Umbilical cord (tissue), 2 donors: Measurements from ENCODE around the gene OAS1. TPM values are rescaled to one million over a fixed set of nuclear protein-coding genes. Genes with fewer than 3 reads are reported as not detected.
A peak's percentile ranks its signal among the peaks of the same experiment; 100 is the strongest.
"Not testable (repeated sequence)": the region's sequence is repeated elsewhere in the genome, so short reads cannot be mapped to it uniquely, and the experiment has no call there.

Experiments used
- DNase-seq: peaks from one replicate; pipeline ENCODE4 v3.0.0-alpha.2; 2015; ENCODE audit warnings: low spot score
- total RNA-seq: library from RNA; depleted of rRNA; stranded (reverse); fragments of >200 nt; gene quantifications from one replicate; pipeline ENCODE4 v1.2.3, GENCODE V29; 2014; ENCODE audit warnings: low replicate concordance; ENCODE audit not compliant: insufficient read depth

The OAS1 gene
- total RNA-seq, 1 donor from 2014 or later = 27.9 TPM

DNA sequence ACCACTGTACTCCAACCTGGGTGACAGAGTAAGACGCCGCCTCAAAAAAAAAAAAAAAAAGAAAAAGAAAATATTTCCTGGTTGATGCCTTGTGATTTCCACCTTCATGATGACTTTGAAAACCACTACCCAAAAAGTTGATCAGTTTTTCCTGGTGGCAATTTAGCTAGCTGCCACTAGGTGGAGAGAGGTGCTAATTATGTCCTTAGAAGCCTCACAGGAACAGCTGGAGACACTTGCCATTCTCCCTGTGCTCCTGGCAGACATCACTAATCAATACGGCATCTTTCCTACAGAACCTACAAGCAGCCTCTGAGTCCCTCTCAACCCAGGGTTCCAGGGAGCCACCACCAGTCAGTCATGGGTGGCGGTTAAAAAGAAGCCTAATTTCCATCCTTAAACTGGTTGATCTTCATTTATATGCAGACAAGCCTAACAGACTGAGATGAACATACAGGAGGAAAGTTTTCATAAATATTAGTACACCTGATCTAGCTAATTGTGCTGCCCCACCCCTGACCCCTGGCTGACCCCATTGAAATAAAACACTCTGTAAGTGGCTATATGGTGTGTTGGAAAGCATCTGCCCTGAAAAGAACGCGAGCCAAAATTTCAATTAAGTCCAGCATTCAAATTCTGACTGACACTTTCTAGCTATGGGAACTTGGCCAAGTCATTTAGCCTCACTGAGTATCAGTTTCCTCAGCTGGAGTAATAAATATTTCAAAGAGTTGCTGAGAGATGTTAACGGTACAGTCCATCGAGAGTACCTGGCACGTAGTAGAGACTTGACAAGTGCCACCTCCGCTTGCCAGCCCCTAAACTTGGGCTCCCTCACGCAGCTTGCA is 6.2 kb upstream of the OAS1 start:
- no peak for DNase-seq

DNA sequence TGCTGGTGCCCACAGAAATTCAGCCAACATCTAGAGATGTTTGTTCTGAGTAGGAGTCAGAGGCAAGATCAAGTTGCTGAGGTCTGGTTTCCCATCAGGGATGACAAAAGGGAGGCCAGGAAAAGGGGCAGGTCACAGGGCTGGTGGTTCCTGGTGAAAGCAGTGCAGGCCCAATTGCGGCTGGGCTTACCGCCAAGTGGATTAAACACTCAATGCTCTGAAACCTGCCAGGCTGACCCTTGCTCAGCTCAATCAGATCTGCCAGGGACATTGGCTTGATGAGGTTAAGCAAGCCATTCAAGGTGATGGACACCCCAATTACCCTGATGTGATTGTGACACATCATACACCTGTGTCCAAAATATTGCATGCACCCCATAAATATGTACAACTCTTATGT is 5.5 kb upstream of the OAS1 start:
- no peak for DNase-seq

DNA sequence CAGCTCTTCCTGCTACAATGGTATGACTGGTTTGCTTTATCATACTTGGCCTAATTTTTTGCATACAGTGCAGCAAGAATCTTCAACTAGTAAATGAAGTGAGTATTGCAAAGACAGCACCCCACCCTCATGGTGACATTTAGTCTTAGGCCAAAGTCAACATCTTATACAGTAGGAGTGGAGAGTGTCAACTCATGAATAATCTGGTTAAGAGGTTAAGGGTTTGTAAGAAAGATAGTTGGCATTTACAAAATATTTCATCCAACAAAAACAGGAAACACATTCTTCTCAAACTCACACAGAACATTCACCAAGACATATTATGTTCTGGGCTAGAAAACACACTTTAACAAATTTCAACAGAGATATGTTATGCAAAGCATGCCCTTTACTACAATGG is 2.2 kb upstream of the OAS1 start:
- DNase-seq = no peak

DNA sequence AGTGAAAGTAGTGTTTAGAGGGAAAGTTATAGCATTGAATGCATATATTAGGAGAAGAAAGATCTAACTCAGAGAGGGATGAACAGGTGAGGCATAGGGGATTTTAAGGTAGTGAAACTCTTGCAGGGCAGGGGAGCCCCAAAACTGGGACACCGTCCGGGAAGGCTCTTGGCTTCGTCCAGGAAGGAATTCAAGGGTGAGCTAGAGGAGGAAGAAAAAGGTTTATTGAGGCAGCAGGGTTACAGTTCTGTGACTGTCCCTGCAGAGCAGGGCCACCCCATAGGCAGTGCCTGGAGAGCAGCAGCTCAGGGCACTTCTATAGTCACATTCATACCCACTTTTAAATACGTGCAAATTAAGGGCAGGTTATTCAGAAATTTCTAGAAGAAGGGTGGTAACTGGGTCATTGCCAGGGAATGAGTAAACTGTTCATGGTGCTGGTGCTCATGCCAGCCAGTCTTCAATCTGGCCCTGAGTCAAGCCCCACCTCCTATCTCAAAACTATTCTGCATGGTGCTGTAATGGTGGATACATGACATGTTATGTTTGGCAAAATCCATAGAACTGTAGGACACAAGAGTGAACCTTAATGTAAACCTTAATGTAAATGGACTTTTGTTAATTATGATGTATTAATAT is 1.2 kb upstream of the OAS1 start:
- no peak for DNase-seq

DNA sequence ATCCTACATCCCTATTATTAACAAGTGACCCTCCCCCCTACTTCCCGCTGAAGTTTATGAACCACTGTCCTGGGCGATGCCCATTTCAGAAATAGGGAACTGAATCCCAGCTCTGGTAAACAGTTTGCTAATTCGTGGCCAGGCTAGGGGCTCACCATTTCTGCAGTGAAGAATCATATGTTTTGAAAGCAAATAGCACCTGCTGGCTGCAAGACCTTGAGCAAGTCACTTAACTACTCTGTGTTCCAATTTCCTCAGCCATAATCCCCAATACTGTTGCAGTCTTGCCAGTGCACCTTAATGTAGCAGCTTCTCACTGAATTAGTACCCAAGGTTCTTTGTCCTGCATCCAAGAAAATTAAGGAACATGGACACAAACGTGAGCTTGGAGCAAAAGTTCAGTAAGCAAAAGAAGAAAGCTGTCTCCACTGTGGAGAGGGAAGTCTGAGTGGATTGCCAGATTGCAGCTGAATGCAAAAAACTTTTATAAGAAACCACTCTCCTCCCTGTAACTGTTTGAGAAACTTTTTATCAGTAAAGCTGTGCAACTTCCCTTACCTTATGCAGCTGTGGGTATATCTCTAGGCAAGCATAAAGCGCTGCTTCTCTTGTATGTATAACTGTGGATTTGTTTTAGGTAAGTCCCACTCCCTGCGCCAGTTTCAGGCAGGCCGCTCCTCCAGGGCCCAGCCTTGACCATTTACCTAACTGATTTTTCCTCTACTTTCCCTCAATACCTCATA is 824 bp downstream of the OAS1 start:
- DNase-seq = peak; percentile 15

DNA sequence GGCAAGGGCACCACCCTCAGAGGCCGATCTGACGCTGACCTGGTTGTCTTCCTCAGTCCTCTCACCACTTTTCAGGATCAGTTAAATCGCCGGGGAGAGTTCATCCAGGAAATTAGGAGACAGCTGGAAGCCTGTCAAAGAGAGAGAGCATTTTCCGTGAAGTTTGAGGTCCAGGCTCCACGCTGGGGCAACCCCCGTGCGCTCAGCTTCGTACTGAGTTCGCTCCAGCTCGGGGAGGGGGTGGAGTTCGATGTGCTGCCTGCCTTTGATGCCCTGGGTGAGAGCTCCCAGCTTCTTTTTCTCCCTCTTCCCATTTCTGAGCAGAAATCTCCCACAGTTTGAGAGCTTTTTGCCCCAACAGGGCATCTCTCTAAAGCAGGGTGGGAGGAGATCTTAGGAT is 1.8 kb downstream of the OAS1 start:
- no peak for DNase-seq

DNA sequence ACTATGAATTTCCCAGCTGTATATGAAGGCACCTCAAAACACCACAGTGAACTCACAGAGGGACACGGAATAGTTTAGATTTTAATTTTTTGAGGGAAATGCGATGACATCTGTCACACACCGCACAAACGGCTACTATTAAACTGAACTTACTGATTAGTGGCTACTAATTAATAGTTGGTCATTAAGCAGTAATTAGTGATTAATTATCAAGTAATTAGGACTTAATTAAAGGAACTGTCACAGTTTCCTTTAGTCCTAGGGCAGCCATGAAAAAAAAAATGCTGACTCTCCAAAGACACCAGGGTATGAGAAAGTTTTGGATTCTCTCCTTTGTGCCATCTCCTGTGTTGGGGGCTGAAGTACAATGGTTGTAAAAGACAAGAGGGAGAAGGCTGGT is 2.9 kb downstream of the OAS1 start:
- no peak for DNase-seq

DNA sequence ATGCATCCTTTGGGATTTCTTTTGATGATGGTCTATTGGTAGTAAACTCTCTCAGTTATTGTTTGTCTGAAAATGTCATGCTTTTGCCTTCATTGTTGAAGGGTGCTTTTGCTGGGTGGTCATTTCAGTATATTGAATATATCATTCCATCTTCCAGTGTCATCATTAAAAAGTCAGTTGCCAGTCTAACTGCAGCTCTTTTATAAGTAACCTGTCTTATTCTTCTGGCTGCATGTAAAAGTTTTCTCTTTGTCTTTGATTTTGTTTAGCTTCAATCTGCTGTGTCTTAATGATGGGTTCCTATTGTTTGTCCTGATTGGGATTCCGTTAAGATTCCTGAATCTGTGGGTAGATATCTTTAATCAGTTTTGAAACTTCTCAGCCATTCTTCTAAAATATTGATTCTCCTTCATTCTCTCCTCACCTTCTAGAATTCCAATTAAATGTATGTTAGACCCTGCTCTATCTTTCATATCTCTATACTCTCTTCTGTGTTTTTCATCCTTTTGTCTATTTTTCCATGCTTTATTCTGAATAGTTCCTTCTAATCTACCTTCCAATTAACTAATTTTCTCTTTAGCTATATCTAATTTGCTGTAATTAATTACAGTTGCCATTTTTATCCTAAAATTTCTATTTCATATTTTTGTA is 6.4 kb downstream of the OAS1 start:
- no peak for DNase-seq

DNA sequence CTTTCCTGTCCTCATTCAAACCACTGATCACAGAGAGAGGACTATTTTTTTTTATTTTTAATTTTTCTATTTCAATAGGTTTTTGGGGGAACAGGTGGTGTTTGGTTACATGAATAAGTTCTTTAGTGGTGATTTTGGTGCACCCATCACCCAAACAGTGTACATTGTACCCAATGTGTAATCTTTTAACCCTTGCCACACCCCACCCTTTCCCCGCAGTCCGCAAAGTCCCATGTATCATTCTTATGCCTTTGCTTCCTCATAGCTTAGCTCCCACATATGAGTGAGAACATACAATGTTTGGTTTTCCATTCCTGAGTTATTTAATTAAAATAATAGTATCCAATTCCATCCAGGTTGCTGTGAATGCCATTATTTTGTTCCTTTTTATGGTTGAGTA is 7.1 kb downstream of the OAS1 start:
- DNase-seq = not testable (repeated sequence)

DNA sequence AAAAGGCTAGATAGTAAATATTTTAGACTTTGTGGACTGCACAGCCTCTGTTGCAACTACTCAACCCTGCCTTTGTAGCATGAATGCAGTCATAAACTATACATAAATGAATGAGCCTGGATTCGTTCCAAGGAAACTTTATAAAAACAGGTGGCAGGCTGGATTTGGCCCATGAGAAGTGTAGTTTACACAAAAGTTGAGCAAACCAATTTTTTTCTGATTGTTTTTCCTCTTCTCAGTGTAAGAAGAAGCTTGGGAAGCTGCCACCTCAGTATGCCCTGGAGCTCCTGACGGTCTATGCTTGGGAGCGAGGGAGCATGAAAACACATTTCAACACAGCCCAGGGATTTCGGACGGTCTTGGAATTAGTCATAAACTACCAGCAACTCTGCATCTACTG is 9.5 kb downstream of the OAS1 start:
- no peak for DNase-seq

DNA sequence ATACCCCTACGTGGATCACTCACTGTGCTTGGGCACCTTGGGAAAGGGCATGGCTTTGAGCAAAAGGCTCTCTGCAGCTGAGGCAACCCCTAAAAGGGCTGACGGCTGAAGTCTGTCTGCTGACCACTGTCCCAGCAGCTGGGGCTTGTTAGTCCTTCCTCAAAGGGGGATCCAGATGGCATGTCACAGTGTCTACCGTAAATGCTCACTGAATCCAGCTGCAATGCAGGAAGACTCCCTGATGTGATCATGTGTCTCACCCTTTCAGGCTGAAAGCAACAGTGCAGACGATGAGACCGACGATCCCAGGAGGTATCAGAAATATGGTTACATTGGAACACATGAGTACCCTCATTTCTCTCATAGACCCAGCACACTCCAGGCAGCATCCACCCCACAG is 12.4 kb downstream of the OAS1 start:
- no peak for DNase-seq

DNA sequence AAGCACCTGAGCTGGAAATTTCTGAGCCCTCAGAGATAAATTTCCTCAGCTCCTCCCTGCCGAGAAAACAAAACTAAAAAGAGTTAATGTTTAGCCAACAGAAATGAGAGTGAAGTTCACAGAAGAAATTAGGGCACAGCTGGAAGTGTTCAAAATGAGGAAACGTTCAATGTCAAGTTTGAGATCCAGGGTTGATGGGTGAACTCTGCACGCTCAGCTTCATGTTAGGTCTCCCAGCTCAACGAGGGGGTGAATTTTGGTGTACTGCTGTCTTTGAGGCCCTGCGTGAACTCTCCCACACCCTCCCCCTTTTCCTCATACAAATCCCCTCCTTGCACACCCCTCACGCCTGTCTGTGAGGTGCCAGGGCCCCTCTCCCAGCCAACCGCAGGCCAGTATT is 18.2 kb downstream of the OAS1 start:
- no peak for DNase-seq

DNA sequence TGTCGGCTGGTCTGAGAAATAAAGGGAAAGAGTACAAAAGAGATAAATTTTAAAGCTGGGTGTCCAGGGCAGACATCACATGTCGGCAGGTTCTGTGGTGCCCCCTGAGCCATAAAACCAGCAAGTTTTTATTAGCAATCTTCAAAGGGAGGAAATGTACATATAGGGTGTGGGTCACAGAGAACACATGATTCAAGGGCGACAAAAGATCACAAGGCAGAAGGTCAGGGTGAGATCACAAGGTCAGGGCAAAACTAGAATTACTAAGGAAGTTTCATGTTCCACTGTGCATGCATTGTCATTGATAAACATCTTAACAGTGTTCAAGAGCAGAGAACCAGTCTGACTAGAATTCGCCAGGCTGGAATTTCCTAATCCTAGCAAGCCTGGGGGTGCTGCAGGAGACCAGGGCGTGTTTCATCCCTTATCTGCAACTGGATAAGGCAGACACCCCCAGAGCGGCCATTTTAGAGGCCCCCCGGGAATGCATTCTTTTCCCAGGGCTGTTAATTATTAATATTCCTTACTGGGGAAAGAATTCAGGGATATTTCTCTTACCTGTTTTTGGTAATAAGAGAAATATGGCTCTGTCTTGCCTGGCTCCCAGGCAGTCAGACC is 19.8 kb downstream of the OAS1 start:
- DNase-seq = not testable (repeated sequence)

DNA sequence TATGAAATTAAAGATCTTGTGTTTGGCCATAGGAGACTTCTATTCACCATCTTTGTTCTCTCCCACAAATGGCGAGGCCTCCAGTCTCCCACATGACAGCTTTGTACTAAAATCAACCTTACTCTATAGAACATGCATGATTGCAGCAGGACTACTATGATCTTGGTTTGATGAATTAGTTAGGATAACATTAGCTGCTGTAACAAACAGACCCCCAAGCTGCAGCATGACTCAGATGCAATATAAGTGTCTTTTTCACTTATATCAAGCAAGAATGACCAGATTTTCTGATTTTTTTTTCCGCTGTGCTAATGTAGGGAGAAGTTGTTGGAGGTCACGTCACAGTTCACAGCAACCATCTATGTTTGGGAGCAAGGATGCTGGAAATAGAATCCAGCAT is 20.7 kb downstream of the OAS1 start:
- DNase-seq = no peak

DNA sequence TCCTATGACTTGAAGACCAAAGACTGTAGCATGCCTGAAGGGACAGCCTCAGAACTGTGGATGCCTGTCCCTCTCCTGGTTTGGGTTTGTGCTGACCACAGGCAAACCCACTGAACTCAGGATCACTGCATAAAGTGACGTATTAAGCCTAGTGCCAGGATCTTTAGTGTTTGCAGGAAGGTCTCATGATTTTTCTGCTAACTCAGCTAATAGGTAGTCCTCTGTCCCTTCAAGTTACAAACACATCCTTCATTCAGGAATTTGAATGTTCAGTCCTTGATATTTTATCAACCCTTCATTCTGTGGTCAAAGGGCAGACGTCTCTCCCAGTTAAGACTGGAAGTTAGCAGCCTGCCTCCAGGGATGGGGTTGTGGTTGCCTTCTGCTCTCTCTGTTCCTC is 21.2 kb downstream of the OAS1 start:
- no peak for DNase-seq

DNA sequence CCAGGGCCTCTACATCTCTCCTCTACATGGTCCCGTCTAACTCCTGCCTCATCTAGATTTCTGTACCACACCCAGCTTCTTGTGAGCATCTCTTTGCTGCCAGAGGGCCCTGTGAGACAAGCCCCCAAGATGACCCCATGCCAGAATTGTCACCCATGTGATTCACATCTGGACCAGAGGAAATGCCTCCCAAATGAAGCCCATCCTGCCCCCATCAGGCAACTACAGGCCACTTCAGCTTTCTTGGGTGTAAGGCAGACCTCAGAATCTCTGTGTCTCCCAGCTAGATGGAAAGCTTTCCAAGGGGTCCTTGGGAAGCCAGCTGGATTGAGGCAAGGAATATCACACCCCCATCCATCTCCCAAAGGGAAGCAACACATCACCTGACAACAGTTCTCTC is 22.2 kb downstream of the OAS1 start:
- DNase-seq = no peak

DNA sequence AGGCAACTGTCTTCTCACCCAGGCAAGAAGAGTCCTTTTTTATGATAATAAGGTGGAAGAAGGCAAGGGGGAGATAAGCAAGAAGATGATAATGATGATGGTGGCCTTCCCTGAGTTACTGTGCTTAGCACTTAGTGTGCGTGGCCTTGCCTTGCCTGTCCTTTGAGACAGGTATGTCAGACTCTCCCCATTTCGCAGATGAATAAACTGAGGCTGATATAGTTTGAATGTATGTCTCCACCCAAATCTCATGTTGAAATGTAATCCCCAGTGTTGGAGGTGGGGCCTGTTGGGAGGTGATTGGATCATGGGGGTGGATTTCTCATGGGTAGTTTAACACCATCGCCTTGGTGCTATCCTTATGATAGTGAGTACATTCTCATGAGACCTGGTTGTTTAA is 23.0 kb downstream of the OAS1 start:
- no peak for DNase-seq

DNA sequence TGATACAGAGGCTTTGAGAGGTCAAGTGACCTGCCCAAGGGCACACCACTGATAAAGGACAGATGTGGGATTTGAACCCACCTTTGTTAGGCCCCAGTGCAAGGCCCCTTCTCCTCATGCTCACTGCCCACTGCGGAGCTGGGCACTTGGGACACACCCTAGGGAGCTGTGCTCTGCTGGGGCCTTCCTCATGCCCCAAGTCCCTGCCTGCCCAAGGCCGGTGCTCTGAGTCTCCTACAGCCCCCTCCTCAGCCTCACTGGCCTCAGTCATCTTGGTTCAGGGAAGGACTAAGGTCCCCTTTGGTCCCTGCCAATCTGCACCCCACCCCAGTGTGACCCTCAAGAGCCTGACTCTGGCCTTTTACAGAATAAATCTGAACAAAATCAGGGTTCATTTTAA is 23.6 kb downstream of the OAS1 start:
- no peak for DNase-seq

DNA sequence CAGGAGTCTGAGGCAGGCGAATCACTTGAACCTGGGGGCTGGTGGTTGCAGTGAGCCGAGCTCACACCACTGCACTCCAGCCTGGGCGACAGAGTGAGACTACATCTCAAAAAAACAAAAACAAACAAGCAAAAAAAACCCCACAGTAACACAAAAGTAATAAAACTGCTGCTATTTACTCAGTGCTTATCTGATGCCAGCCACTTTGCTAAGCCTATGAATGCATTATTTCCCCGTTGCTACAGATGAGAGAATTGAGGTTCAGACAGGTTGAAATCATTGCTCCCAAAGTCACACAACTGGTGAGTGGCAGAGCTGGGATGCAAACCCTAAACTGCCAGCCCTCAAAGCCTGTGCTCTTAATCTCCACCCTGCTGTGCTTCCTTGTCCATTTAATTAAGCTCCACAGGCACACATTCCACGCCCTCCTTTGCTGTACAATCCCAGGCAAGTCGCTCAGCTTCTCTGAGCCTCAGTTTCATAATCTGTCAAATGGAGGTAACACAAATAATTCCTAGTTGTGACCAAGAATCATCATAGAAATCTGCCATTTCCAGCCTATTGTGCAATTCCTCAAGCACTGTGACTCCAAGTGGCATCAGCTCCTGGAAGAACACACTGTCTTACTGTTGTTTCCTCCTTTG is 25.8 kb downstream of the OAS1 start:
- DNase-seq = no peak

DNA sequence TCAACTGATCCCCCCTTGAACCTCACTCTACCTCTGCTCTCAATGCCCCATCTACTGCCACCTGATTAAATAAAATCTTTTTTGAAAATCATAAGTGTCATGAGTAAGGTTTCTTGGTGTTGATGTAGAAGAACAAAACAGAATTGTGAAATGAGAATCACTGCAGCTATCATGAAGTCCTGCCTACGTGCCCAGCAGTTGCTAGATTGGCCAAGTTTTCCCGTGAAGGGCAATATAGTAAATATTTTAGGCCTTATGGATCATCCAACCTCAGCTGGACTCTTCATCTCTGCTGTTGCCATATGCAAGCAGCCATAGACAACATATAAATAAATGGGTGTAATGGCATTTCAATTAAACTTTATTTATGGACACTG is 26.4 kb downstream of the OAS1 start:
- no peak for DNase-seq

DNA sequence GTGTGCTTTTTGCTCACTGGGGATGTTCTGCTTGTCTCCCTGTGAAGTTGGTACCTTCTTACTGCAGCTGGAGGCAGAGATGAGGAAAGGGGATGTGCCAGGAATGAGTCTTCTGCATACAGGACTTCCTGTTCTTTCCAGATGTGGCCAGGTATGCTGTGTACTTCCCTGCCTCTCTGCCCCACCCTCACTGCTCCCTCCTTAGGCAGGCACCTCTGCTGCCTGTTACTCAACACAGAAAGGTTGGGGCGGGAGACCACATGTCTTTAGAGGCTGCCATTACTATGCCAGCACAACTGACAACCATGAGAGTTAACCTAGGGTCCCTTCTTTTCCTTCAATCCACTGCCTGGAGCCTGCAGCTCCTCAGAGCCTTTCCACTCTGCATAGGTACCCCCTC is 29.5 kb downstream of the OAS1 start:
- DNase-seq = no peak
